Measurements from ENCODE around the gene CRTC2.

CRTC2 gene

GRCh38 chr1:153926405-153926804 lies 32.0 kb downstream of the CRTC2 start:
- Histone ChIP-seq H3K36me3 (ENCODE audit: control insufficient read depth in 4 of 4, insufficient read depth in 4 of 4, low read length in 3 of 4) (peaks cover 8 to 25% (median 12%) of the 10 kb centered on the region in 4 experiments), H3K9me3 (ENCODE audit: control extremely low read depth in 1 of 5, control insufficient read depth in 4 of 5, insufficient read depth in 2 of 5, low read depth in 1 of 5, low read length in 4 of 5) (no peaks in the 10 kb centered on the region), H3K27ac (ENCODE audit: insufficient read depth in 1 of 2, low read depth in 1 of 2, low read length in 2 of 2, poor library complexity in 1 of 2, severe bottlenecking in 2 of 2) (no peak overlapping the region), H3K4me1 (ENCODE audit: control extremely low read depth in 1 of 4, control insufficient read depth in 4 of 4, insufficient read depth in 4 of 4, low read length in 3 of 4) (peaks cover 8 to 17% (median 15%) of the 10 kb centered on the region in 4 experiments), H3K27me3 (replicated peaks in 2 of 5; ENCODE audit: control insufficient read depth in 4 of 5, insufficient read depth in 5 of 5, low read length in 4 of 5) (no peaks in the 10 kb centered on the region), H3K4me3 (ENCODE audit: control insufficient read depth in 1 of 7, extremely low read depth in 1 of 7, insufficient read depth in 4 of 7, low read depth in 2 of 7, low read length in 6 of 7) (no peak overlapping the region)
- ChIA-PET POLR2A (no interaction called here), CTCF (interaction anchor here (0.6 to 1.1 kb wide), 3 partner anchors 11 to 81 kb away, joined by 3 to 6 read pairs (median 3); no protein-coding TSS in a partner anchor)
- 100% methylated on average over 4 of the region's 4 CpGs for WGBS (ENCODE audit: insufficient coverage)
- DNase-seq = no peak

DNA sequence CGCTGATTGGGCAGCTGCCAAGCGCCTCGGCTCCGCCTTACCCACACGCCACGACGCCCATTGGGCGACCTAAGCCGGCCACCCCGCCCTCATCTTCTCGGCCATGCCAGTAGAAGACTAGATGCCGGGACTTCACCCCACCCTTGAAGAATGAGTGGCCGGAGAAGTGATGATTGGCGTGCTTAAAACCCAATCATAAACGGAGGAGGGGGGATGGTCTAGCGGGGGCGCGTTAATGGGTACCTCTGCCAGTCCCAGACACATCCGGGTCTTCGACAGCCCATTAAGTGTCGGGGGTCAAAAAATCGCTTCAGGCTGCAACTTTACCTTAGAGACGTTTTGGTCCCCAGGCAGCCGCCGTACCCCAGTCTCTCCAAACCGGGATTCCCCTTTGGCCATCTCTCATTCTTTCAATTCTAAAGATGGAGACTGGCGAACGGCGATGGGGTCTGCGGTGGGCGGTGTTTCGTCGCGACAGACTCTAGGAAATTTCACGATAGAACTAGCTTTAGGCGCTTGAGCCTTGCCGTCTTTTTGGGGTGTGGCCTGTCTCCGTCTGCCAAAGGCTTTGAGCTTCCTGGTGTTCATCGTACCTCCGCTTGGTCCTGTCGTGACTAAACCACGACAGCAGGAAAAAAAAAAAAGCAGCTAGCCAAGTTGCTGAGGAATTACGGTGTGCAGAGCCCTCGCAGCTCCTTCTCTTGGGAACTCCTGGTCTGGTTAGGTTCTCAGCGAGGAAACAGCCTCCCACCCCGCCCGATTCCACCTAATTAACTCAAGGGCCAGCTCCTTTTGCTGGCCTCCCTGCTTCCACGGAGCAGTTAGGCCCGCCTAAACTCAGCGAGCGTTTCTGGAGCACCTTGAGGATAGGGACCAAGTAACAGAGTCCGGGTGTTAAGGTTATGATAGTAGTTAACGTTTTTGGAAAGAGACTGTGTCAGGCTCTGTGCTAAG lies 35.2 kb downstream of the CRTC2 start, which contains the start of gene GATAD2B:
GATAD2B (minus strand) TSS at position 1 of the 954 bp plus-strand sequence. CDS start 94,625 bp downstream, outside the sequence.
- H3K27ac ChIP-seq (ENCODE audit: insufficient read depth in 1 of 2, low read depth in 1 of 2, low read length in 2 of 2, poor library complexity in 1 of 2, severe bottlenecking in 2 of 2) = peak within 1 kb of the TSS; percentile 94 to 96
- ChIA-PET CTCF (interaction anchor here (0.6 to 6.4 kb wide), 8 partner anchors 16 to 155 kb away, joined by 3 to 37 read pairs (median 6); partner anchors contain the start of gene DENND4B), POLR2A (interaction anchor here (0.7 to 3.2 kb wide), 12 partner anchors 11 to 289 kb away, joined by 3 to 26 read pairs (median 5); partner anchors contain the start of genes CHTOP, DENND4B, RAB13 and RPS27)
- H3K36me3 ChIP-seq (ENCODE audit: control insufficient read depth in 4 of 4, insufficient read depth in 4 of 4, low read length in 3 of 4) = peaks cover 0 to 13% (median 1%) of the 10 kb centered on the region in 4 experiments
- peak within 1 kb of the TSS; percentile 82 to 99 (median 95) for H3K4me3 ChIP-seq (ENCODE audit: control insufficient read depth in 1 of 7, extremely low read depth in 1 of 7, insufficient read depth in 4 of 7, low read depth in 2 of 7, low read length in 6 of 7)
- no peaks in the 10 kb centered on the region for H3K27me3 ChIP-seq (replicated peaks in 2 of 5; ENCODE audit: control insufficient read depth in 4 of 5, insufficient read depth in 5 of 5, low read length in 4 of 5)
- no peaks in the 10 kb centered on the region for H3K9me3 ChIP-seq (ENCODE audit: control extremely low read depth in 1 of 5, control insufficient read depth in 4 of 5, insufficient read depth in 2 of 5, low read depth in 1 of 5, low read length in 4 of 5)
- H3K4me1 ChIP-seq (ENCODE audit: control extremely low read depth in 1 of 4, control insufficient read depth in 4 of 4, insufficient read depth in 4 of 4, low read length in 3 of 4) = peaks cover 32 to 46% (median 43%) of the 10 kb centered on the region in 4 experiments
- peak; percentile 100 for DNase-seq
- WGBS (ENCODE audit: insufficient coverage) = 0% methylated on average over 40 of the region's 53 CpGs

DNA sequence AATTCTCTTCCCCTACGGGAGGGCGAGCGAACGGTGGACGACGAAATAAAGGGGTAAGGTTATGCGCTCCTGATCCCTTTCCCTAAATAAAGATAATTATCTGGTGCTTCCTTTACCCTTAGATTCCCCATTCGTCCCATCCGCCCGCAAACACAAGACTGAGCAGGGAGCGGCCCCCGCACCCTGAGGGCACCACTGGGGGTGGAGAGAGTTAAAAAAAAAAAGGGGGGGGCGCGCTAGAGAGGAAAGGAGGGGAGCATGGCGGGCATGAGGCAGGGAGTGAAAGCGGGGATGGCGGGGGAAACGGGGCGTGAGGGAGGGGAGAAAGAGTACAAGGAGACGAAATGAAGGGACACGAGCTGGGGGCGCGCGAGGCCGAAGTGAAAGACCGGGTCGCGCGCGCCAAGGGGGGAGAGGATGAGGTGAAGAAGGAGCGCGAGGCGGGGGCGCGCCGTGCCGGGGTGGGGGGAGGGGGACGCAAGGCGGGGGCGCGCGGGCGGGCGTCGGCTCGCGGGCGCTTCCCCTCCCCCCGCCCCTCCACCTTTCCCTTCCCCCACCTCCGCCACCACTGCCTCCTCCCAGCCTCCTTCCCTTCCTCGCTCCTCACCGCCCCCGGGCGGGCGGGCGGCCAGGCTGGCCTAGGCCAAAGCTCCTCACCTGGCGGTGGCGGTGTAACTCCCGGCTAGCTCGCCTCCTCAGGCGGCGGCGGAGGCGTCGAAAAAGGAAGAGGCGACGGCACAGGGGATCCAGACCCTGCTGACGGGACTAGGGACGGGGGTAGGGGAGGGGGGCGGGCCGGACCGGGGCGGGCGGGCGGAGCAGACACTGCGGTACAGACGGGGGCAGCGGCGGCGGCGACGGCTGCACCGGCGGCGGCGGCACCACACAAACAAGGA lies 36.1 kb downstream of the CRTC2 start:
- peak in 2 of 3 donors; percentile 67 to 77 for DNase-seq
- Histone ChIP-seq H3K4me3 (ENCODE audit: control insufficient read depth in 1 of 7, extremely low read depth in 1 of 7, insufficient read depth in 4 of 7, low read depth in 2 of 7, low read length in 6 of 7) (peak overlapping the region; percentile 45 to 98 (median 91)), H3K27me3 (replicated peaks in 2 of 5; ENCODE audit: control insufficient read depth in 4 of 5, insufficient read depth in 5 of 5, low read length in 4 of 5) (no peaks in the 10 kb centered on the region), H3K27ac (ENCODE audit: insufficient read depth in 1 of 2, low read depth in 1 of 2, low read length in 2 of 2, poor library complexity in 1 of 2, severe bottlenecking in 2 of 2) (peak overlapping the region; percentile 70 to 84), H3K9me3 (ENCODE audit: control extremely low read depth in 1 of 5, control insufficient read depth in 4 of 5, insufficient read depth in 2 of 5, low read depth in 1 of 5, low read length in 4 of 5) (no peaks in the 10 kb centered on the region), H3K36me3 (ENCODE audit: control insufficient read depth in 4 of 4, insufficient read depth in 4 of 4, low read length in 3 of 4) (peaks cover 3 to 20% (median 3%) of the 10 kb centered on the region in 4 experiments), H3K4me1 (ENCODE audit: control extremely low read depth in 1 of 4, control insufficient read depth in 4 of 4, insufficient read depth in 4 of 4, low read length in 3 of 4) (peaks cover 32 to 53% (median 47%) of the 10 kb centered on the region in 4 experiments)
- WGBS (ENCODE audit: insufficient coverage) = 0% methylated on average over 19 of the region's 86 CpGs
- ChIA-PET POLR2A (interaction anchor here (0.8 to 3.2 kb wide), 10 partner anchors 23 to 288 kb away, joined by 3 to 26 read pairs (median 5); partner anchors contain the start of genes CHTOP, DENND4B, RAB13 and RPS27), CTCF (interaction anchor here (0.8 to 6.4 kb wide), 11 partner anchors 9 to 124 kb away, joined by 3 to 37 read pairs (median 9); partner anchors contain the start of genes CREB3L4 and DENND4B)

GRCh38 chr1:153921803-153922075 lies 36.7 kb downstream of the CRTC2 start:
- Histone ChIP-seq H3K4me1 (ENCODE audit: control extremely low read depth in 1 of 4, control insufficient read depth in 4 of 4, insufficient read depth in 4 of 4, low read length in 3 of 4) (peaks cover 32 to 53% (median 47%) of the 10 kb centered on the region in 4 experiments), H3K9me3 (ENCODE audit: control extremely low read depth in 1 of 5, control insufficient read depth in 4 of 5, insufficient read depth in 2 of 5, low read depth in 1 of 5, low read length in 4 of 5) (no peaks in the 10 kb centered on the region), H3K27me3 (replicated peaks in 2 of 5; ENCODE audit: control insufficient read depth in 4 of 5, insufficient read depth in 5 of 5, low read length in 4 of 5) (no peaks in the 10 kb centered on the region), H3K36me3 (ENCODE audit: control insufficient read depth in 4 of 4, insufficient read depth in 4 of 4, low read length in 3 of 4) (peaks cover 3 to 20% (median 3%) of the 10 kb centered on the region in 4 experiments), H3K27ac (ENCODE audit: insufficient read depth in 1 of 2, low read depth in 1 of 2, low read length in 2 of 2, poor library complexity in 1 of 2, severe bottlenecking in 2 of 2) (peak overlapping the region; percentile 70 to 84), H3K4me3 (ENCODE audit: control insufficient read depth in 1 of 7, extremely low read depth in 1 of 7, insufficient read depth in 4 of 7, low read depth in 2 of 7, low read length in 6 of 7) (peak overlapping the region; percentile 45 to 98 (median 91))
- no peak for DNase-seq
- CTCF ChIA-PET = interaction anchor here (0.8 to 6.4 kb wide), 18 partner anchors 8 to 123 kb away, joined by 3 to 37 read pairs (median 4); partner anchors contain the start of genes CREB3L4 and DENND4B
- POLR2A ChIA-PET = interaction anchor here (0.8 to 3.2 kb wide), 5 partner anchors 23 to 68 kb away, joined by 3 to 26 read pairs (median 7); partner anchors contain the start of genes DENND4B and RPS27
- WGBS (ENCODE audit: insufficient coverage) = 0% methylated on average over 10 of the region's 10 CpGs

DNA sequence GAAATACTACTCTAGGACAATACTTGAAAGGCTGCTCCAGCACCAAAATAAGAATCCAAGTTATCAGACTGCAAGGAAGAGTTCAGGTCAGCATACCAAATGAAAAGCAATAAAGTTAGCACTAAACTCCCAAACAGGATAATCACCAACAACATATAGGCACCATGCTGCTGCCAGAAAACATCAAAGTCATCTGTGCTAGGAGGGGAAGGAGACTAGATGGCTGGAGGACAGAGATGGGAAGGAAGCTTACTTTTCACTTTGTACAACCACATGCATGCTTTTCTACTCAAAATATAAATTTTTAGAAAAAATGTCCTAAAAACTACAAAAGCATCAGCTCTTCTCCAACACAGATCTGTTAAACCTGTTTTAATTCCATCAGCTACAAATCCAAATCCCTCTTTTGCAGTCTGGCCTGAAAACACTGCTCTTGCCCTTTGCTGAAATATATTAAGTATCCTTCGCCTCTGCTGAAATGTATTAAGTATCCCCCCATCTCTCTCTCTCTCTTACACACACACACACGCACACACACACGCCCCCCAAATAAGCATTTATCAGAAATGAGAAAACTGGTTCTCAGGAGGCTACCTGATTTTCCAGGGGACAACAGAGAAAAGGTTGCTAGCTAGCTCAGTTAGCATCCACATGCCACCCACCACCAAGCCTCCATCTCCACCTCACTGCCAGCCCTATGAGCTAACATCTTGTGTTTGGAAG lies 37.2 kb downstream of the CRTC2 start:
- Histone ChIP-seq H3K36me3 (ENCODE audit: control insufficient read depth in 4 of 4, insufficient read depth in 4 of 4, low read length in 3 of 4) (peaks cover 3 to 20% (median 3%) of the 10 kb centered on the region in 4 experiments), H3K27ac (ENCODE audit: insufficient read depth in 1 of 2, low read depth in 1 of 2, low read length in 2 of 2, poor library complexity in 1 of 2, severe bottlenecking in 2 of 2) (peak overlapping the region; percentile 70 to 84), H3K27me3 (replicated peaks in 2 of 5; ENCODE audit: control insufficient read depth in 4 of 5, insufficient read depth in 5 of 5, low read length in 4 of 5) (no peaks in the 10 kb centered on the region), H3K9me3 (ENCODE audit: control extremely low read depth in 1 of 5, control insufficient read depth in 4 of 5, insufficient read depth in 2 of 5, low read depth in 1 of 5, low read length in 4 of 5) (no peaks in the 10 kb centered on the region), H3K4me3 (ENCODE audit: control insufficient read depth in 1 of 7, extremely low read depth in 1 of 7, insufficient read depth in 4 of 7, low read depth in 2 of 7, low read length in 6 of 7) (peak overlapping the region; percentile 45 to 98 (median 91)), H3K4me1 (ENCODE audit: control extremely low read depth in 1 of 4, control insufficient read depth in 4 of 4, insufficient read depth in 4 of 4, low read length in 3 of 4) (peaks cover 32 to 53% (median 47%) of the 10 kb centered on the region in 4 experiments)
- POLR2A ChIA-PET = interaction anchor here (0.6 to 3.2 kb wide), 6 partner anchors 24 to 69 kb away, joined by 3 to 26 read pairs (median 4); partner anchors contain the start of genes CREB3L4, DENND4B and RPS27
- 38% methylated on average over 2 of the region's 3 CpGs for WGBS (ENCODE audit: insufficient coverage)
- CTCF ChIA-PET = interaction anchor here (0.8 to 6.4 kb wide), 18 partner anchors 8 to 123 kb away, joined by 3 to 37 read pairs (median 4); partner anchors contain the start of genes CREB3L4 and DENND4B
- peak in 1 of 3 donors; percentile 7 for DNase-seq
